COLO829 (cell line): Measurements from ENCODE around the gene GRIK2.

Experiments used
- DNase-seq: peaks from one replicate; pipeline ENCODE4 v3.0.0; 2012; ENCODE audit warnings: low spot score

GRIK2 gene

GRCh38 chr6:101539510-101540245 is 146.2 kb downstream of the GRIK2 start:
- no peak for DNase-seq

- no peak for DNase-seq
Observed at GRCh38 chr6:101541894-101542293, 148.4 kb downstream of the GRIK2 start.

GRCh38 chr6:101543796-101544195 is 150.3 kb downstream of the GRIK2 start:
- DNase-seq, result no peak

GRCh38 chr6:101544286-101544685 is 150.8 kb downstream of the GRIK2 start:
- no peak for DNase-seq

- no peak for DNase-seq
Observed at GRCh38 chr6:101545191-101545590, 151.7 kb downstream of the GRIK2 start.

GRCh38 chr6:101550451-101550850 is 156.9 kb downstream of the GRIK2 start:
- DNase-seq, result no peak

- no peak for DNase-seq
Observed at GRCh38 chr6:101554231-101554630, 160.7 kb downstream of the GRIK2 start.

GRCh38 chr6:101558712-101559111 is 165.2 kb downstream of the GRIK2 start:
- no peak for DNase-seq

GRCh38 chr6:101572627-101573026 is 179.1 kb downstream of the GRIK2 start:
- no peak for DNase-seq

GRCh38 chr6:101577091-101577490 is 183.6 kb downstream of the GRIK2 start:
- DNase-seq, result no peak

GRCh38 chr6:101578306-101578705 is 184.8 kb downstream of the GRIK2 start:
- no peak for DNase-seq

- no peak for DNase-seq
Observed at GRCh38 chr6:101582792-101583191, 189.3 kb downstream of the GRIK2 start.

GRCh38 chr6:101585501-101585900 is 192.0 kb downstream of the GRIK2 start:
- DNase-seq, result no peak

- DNase-seq, result no peak
Observed at GRCh38 chr6:101588343-101588742, 194.8 kb downstream of the GRIK2 start.

GRCh38 chr6:101595276-101595675 is 201.8 kb downstream of the GRIK2 start:
- no peak for DNase-seq

GRCh38 chr6:101597693-101598092 is 204.2 kb downstream of the GRIK2 start:
- peak; percentile 57 for DNase-seq

- no peak for DNase-seq
Observed at GRCh38 chr6:101605426-101605825, 211.9 kb downstream of the GRIK2 start.

GRCh38 chr6:101605874-101606273 is 212.4 kb downstream of the GRIK2 start:
- DNase-seq, result no peak

- no peak for DNase-seq
Observed at GRCh38 chr6:101607111-101607690, 213.7 kb downstream of the GRIK2 start.

- no peak for DNase-seq
Observed at GRCh38 chr6:101608703-101609102, 215.2 kb downstream of the GRIK2 start.

- no peak for DNase-seq
Observed at GRCh38 chr6:101613556-101613955, 220.0 kb downstream of the GRIK2 start.

- peak; percentile 63 for DNase-seq
Observed at GRCh38 chr6:101614774-101615173, 221.3 kb downstream of the GRIK2 start.

GRCh38 chr6:101626269-101626668 is 232.8 kb downstream of the GRIK2 start:
- DNase-seq, result no peak

GRCh38 chr6:101630941-101631340 is 237.4 kb downstream of the GRIK2 start:
- no peak for DNase-seq
